ENCODE measurements around the gene CSTPP1.

- TF ChIP-seq CTCF (IDR thresholded peaks at IDR 0.05) (no peak), EP300 (IDR thresholded peaks at IDR 0.05) (no peak)
These were observed 125.0 kb downstream of the CSTPP1 start for GRCh38 chr11:47061429-47062178.

All from tibial nerve (tissue), 4 donors.